CD4-positive, alpha-beta T cell treated with Interleukin-6 at 100 ng/mL for 8 hours (primary cell): ENCODE results near the gene OSBPL3.

ENCODE experiments used
- DNase-seq: peaks from one replicate; pipeline ENCODE4 v3.0.0-alpha.2; 2020; ENCODE audit warnings: mixed read lengths, low spot score

Gene OSBPL3

GRCh38 chr7:24896031-24896501, 83.9 kb downstream of the OSBPL3 start:
- no peak for DNase-seq

- no peak for DNase-seq
Observed at GRCh38 chr7:24894429-24895221, 85.4 kb downstream of the OSBPL3 start.

GRCh38 chr7:24891311-24891735, 88.7 kb downstream of the OSBPL3 start:
- no peak for DNase-seq

- DNase-seq = no peak
Observed at GRCh38 chr7:24889611-24890010, 90.4 kb downstream of the OSBPL3 start.

GRCh38 chr7:24888653-24889052, 91.3 kb downstream of the OSBPL3 start:
- DNase-seq = no peak

GRCh38 chr7:24885716-24886115, 94.3 kb downstream of the OSBPL3 start:
- DNase-seq = no peak

- DNase-seq = no peak
Observed at GRCh38 chr7:24885305-24885704, 94.7 kb downstream of the OSBPL3 start.

- DNase-seq = no peak
Observed at GRCh38 chr7:24884401-24884800, 95.6 kb downstream of the OSBPL3 start.

- DNase-seq = no peak
Observed at GRCh38 chr7:24883622-24884013, 96.4 kb downstream of the OSBPL3 start.

- no peak for DNase-seq
Observed at GRCh38 chr7:24882989-24883621, 96.9 kb downstream of the OSBPL3 start.

- DNase-seq = no peak
Observed at GRCh38 chr7:24881623-24882022, 98.4 kb downstream of the OSBPL3 start.

- no peak for DNase-seq
Observed at GRCh38 chr7:24880886-24881285, 99.1 kb downstream of the OSBPL3 start.

- DNase-seq = no peak
Observed at GRCh38 chr7:24879291-24879690, 100.7 kb downstream of the OSBPL3 start.

- DNase-seq = no peak
Observed at GRCh38 chr7:24877790-24878311, 102.1 kb downstream of the OSBPL3 start.

- no peak for DNase-seq
Observed at GRCh38 chr7:24874791-24875190, 105.2 kb downstream of the OSBPL3 start.

GRCh38 chr7:24873944-24874343, 106.0 kb downstream of the OSBPL3 start:
- no peak for DNase-seq

GRCh38 chr7:24871770-24872169, 108.2 kb downstream of the OSBPL3 start:
- DNase-seq = no peak

GRCh38 chr7:24870766-24871165, 109.2 kb downstream of the OSBPL3 start:
- no peak for DNase-seq

GRCh38 chr7:24869572-24869971, 110.4 kb downstream of the OSBPL3 start:
- DNase-seq = no peak

GRCh38 chr7:24868741-24869140, 111.2 kb downstream of the OSBPL3 start:
- no peak for DNase-seq

- DNase-seq = no peak
Observed at GRCh38 chr7:24866004-24866615, 113.9 kb downstream of the OSBPL3 start.

GRCh38 chr7:24864214-24864817, 115.7 kb downstream of the OSBPL3 start:
- no peak for DNase-seq
